Measurements from ENCODE around the gene BAZ1B.

DNA sequence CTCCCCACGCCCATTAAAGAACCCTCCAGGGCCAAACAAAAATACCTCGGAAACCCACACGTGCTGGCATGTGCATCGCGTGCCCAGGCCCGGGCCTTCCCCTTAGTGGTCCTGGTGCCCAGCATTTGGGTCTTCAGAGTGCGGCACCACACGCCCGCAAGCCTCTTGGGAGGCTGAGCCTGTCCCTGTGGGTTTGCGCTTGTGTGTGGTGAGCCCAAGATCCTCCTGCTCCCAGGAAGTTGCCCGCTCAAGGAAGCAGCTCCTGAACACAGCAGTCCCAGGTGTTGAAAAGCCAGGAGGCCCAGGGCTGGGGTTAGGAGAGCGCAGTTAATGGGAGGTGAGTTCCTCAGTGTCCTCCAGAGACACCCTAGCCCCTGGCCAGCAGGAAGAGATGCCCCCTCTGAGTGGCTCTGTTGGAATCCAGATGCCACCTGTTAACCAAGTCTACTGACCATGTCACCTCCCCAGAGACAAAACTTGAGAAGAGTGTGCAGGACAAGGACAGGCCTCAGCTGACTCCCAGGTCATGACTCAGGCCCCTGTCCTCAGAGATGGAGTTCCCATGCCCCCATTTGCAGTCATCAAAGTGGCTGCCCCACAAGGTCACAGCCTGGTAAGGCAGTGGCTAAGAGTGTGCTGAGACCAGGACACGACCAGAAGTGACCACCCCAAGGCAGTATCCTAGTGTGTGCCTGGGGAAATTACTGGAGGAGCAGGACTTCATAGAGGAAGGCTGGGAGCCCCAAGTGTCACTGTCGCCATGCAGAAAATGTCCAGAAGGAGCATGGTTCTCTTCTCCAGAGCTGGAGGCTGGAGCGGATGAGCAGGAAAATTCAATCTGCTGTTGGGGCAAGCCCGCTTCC is 83.3 kb downstream of the BAZ1B start:
- TF ChIP-seq, protein P1, sequence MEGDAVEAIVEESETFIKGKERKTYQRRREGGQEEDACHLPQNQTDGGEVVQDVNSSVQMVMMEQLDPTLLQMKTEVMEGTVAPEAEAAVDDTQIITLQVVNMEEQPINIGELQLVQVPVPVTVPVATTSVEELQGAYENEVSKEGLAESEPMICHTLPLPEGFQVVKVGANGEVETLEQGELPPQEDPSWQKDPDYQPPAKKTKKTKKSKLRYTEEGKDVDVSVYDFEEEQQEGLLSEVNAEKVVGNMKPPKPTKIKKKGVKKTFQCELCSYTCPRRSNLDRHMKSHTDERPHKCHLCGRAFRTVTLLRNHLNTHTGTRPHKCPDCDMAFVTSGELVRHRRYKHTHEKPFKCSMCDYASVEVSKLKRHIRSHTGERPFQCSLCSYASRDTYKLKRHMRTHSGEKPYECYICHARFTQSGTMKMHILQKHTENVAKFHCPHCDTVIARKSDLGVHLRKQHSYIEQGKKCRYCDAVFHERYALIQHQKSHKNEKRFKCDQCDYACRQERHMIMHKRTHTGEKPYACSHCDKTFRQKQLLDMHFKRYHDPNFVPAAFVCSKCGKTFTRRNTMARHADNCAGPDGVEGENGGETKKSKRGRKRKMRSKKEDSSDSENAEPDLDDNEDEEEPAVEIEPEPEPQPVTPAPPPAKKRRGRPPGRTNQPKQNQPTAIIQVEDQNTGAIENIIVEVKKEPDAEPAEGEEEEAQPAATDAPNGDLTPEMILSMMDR (IDR thresholded peaks at IDR 0.05) = no peak
- TF ChIP-seq POLR2A (IDR thresholded peaks at IDR 0.05) = no peak

Measured in stomach (tissue), 4 donors.